Measurements from ENCODE around the gene C17orf67.

Gene C17orf67

DNA sequence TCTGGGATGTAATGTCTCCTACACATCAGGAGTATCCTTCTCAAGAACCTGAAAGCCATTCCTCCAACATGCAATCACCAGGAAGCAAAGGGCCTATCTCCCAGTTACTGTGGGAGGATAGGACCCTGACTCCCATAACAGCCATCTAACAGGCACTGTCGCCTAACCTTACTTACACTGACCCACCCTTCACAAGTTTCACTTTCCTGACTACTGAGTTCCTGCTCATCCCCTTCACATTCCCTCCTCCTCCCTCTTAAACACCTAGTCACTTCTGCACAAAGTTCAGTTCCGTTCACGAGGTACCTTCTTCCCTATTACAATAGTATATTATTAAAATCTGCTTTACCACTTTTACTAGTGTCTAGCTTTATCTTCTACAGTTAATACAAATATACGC lies 1.3 kb downstream of the C17orf67 start:
- no peak for DNase-seq

DNA sequence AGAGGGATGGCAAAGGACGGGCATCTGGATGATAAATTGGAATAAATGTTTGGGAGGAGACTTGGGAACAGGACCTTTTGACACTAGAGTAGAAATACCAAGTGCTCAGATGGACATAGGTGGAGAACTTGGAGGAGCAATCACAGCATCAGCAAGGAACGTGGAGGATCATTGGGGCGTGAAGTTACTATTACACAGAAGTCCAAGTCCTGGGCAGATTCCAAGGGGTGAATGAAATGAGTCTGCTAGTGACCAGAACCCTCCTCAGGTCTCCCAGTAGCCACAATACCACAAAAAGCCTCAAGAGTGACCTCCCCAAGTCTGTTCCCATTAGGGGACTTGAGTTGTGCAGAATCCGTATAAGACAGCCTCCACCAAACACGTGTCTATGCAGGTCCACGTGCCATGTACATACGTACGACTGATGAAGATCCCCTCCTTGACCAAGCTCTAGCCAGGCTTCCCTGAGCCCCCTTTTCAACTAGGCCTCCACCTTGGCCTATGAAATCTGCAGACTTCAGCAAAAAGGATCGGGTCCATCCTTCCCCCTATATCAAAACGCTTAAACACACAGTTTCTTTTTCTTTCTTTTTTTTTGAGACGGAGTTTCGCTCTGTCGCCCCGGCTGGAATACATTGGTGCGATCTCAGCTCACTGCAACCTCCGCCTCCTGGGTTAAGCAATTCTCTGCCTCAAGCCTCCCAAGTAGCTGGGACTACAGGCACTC lies 2.2 kb downstream of the C17orf67 start:
- DNase-seq, result no peak

DNA sequence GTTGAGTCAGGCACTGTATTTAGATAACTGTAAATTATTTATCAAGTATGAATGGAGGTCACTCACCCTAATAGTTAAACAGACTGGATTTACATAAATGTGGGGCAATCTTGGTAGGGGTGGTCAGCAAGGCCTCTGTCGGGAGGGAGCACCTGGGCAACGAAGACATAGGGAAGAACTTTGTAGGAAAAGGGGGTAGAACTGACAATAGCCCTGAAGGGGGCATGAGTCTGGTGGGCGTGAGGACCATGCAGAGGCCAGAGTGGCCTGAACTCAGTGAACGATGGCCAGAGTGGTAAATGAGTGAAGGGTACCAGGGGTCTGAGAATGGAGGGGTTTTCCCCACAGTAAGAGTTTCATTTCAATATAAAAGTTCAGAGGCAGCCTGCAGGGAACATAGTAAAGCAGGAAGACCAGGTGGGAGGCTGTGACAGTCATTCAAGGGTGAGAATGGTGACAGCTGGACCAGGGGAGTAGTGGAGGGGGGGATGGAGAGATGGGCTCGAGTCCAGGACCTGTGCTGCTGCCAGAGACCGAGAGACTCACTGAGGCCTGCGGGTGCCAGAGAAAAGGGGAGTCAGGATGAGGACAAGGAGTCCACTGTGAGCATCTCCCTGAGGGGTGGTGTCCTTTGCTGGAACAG lies 2.9 kb downstream of the C17orf67 start:
- no peak for DNase-seq

DNA sequence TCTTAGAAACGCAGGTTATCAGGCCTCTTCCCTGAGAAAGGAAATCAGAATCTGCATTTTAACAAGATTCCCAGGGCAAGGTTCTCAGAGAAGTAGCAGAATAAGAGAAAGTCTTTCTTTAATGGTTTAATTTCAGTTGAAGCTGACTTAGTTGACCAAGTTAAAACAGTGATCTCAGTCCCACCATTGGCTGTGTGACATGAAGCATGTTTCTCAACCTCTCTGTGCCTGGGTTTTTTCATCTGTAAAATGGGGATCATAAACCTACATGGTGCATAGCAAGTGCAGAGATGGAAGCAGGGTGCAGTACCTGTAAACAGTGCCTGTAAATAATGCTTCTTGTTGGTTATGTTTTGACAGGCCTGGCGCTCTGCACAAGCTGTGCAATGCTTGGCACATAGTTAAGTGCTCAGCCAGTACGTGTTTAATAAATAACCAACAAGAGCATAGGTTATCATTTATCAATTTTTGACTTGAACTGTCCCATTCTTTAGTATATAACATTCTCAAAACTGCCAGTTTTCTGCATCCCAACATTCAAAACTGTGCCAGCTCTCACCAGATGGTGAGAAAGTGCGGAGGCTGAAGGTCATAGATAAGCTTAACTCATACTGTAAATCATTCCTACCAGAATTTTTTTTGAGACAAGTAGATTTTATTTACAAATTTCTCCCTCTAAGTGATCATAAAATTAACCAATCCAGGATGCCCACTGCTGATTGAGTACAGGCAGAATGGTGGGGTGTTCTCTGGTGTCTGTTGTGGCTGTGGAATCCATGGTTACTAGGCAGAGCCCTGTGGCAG lies 6.9 kb downstream of the C17orf67 start:
- no peak for DNase-seq

DNA sequence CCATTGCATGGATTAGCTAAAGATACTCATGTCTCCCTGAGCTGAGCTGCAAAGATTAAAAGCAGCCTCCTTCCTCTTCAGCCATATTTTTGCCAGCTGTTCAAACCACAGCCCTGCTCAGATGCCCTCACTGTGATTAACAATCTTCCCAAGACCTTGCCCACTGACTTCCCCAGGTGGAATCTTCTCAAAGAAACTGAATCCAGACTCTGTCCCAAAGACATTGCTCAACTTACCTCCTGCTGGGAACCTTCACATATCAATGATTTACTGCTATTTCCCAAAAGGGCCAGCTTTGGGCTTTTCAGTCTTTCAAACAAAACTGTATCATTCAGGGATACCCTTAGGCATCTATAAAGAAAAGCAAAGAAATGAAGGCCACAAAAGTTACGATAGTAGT lies 9.2 kb downstream of the C17orf67 start:
- no peak for DNase-seq

DNA sequence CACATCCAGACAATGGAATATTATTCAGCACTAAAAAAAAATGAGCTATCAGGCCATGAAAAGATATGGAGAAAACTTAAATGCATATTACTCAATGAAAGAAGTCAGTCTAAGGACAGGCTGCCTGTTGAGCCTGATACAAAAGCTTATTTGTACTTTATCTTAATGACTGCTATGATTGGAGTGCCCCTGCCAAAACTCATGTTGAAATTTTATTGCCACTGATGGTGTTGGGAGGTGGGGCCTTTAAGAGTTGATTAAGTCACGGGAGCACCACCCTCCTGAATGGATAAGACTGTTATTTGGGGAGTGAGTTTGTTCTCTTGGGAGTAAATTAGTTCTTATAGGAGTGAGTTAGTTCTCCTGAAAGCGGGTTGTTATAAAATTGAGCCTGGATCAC lies 9.9 kb downstream of the C17orf67 start:
- DNase-seq, result no peak

DNA sequence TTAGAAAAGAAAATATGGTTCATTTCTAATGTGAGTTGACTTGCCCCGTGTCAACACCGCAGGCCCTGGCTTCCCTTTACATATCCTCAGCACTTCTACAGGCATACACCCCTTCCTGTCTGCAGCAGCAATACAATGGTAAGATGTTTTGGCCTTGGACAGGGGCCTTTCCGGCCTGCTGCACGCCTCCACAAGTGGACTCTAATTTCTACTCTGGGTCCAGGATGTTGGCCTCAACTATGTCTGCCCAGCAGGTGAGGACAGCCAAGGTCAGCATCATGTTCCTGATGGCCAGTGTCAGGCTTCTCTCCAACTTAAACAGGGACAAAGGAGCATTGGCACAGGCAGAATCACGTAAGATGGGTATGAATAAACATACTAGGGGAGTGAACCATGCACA lies 11.0 kb downstream of the C17orf67 start:
- no peak for DNase-seq

DNA sequence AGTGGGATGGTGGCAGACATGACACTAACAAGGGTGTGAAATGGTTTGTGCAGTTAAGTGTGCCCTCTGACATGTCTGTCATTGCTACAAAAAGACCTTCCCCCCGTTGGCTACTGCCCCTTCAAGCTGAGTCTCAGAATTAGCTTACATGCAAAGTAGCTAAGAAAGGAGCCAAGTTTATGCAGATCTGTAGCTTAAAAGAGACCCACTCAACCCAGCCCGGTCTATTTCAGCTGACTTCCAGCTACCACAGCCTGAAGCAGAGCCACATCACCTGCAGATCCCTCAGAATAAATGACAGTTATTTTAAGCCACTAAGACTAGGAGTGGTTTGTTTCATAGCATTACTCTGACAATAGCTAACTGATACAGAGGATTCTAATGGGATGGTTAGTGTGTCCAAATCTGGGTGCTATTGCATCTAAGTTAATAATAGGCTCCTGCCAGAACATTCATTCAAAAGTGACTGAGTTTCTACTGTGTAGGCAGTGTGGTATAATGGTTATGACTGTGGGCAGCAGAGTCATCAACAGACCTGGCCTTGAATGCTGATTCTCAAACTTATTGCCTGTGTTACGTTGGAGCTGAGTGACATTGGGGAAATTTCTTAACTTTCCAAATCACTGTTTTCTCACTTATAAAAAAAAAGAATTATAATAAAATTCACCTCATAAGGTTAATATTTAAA lies 11.7 kb downstream of the C17orf67 start:
- DNase-seq, result no peak

DNA sequence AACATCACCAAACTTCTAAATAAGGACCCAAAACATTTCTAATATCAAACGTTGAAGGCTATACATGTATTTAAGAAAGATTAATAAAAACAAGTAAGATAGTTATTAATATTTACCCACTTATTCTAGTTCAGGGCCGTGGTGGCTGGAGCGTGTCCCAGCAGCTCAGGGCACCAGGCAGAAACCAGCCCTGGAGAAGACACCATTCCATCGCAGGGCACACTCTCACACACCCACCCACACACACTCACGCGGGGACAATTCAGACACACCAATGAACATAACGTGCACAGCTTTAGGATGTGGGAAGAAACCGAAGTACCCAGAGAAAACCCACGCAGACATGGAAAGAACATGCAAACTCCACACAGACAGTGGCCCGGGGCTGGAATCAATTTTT lies 13.5 kb downstream of the C17orf67 start:
- no peak for DNase-seq

DNA sequence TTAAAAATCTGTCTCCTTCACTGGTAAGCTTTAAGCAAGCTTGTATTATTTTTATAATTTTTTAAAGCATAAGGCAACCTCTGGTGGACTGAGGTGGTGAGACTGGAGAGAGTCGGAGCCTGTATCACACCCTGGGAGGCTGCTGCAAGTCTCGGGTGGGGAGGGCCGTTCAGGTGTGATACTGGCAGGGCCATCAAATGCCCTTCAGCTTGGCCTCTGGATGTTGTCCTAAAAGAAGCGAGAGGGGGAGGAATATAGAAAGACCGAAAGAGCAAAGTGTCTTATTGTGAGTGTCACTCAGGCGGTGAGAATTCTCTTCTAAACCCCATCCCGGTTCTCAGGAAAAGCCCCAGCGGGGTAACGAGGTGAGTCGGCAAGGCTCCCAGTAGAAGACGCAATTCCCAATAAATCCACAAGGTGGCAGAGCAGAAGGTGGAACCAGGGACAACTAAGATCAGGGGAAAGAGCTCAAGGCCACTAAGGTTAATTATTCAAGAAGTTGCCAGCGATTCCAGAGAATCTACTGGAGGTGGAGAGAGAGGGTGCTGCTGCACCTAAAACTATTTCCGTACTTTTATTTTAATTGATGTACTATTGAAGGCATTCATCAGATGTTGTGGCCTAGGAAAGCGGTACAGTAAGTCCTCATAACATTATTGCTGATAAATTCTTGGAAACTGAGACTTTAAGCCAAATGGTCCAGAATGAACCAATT lies 14.1 kb downstream of the C17orf67 start:
- peak; percentile 52 for DNase-seq

DNA sequence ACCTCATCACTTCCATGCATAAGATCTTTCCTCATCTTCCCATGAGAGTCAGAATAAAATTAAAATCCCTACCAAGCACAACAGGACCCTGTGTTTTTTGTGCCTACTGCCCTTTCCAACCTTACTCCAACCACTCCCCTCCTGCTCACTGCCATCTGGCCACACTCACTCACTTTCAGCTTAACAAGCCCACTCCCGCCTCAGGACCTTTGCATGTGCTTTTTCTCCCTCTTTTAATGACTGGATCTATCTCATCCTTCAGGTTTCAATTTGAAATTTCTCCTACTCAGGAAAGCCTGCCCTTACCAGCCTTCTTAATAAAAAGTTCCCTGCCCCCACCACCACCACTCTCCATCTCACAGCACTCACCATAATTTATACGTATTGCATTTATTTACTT lies 14.7 kb downstream of the C17orf67 start:
- no peak for DNase-seq

DNA sequence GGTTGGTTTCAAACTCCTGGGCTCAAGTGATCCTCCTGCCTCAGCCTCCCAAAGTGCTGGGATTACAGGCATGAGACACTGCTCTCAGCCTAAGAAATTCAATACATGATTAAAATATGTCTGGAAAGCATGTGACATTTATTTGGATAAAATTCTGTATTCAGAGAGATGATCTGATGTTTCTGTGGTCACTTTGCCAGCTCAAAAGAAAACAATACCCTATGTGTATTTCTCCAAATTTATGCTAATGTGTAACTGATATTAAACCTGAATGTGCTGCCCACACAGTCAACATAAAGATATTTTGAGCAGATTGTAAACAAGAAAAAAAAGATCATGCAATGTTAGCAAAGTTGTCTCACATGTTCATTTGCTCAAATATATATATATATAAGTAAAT lies 16.7 kb downstream of the C17orf67 start:
- DNase-seq, result no peak

DNA sequence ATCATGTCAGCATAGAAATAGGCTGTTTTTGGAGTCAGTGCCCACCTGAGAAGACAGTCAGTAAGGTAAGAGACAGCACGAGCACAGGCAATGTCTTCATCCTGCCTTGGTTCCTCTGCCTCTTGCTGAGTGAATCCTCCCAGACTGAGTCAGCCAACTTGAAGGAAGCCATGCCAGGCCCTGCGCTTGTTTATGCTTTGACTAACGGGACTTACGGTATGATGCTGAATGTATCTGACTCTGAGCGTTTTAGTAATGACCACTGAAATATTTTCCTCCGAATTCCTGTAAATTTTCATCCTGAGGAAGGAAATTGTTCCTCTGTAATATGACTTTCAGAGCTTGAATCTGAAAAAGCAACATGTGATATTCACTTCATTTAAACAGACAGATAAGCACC lies 18.0 kb downstream of the C17orf67 start:
- DNase-seq, result no peak

DNA sequence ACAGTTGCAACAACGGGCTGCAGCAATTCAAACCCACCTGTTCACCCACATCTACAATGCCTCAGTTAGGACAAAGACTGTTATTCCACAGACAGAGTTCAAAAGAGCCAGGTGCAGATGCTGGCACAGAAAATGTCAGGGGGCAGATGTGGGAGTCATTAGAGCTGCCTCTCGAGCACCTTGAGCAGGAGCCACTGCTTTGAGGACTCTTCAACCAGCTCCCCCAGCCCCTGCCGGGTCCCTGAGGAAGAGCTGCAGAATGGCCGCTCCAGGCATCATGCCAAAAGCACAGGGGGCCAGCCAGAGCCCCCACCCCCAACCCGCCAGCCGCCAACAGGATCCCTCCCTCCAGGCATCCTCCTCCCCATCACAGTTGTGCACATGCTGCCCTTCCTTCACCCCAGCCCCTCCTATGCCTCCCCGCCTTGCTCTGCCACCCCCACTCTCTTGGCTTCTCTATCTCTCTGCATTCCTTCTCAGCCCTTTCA lies 20.8 kb downstream of the C17orf67 start:
- DNase-seq, result peak; percentile 33

DNA sequence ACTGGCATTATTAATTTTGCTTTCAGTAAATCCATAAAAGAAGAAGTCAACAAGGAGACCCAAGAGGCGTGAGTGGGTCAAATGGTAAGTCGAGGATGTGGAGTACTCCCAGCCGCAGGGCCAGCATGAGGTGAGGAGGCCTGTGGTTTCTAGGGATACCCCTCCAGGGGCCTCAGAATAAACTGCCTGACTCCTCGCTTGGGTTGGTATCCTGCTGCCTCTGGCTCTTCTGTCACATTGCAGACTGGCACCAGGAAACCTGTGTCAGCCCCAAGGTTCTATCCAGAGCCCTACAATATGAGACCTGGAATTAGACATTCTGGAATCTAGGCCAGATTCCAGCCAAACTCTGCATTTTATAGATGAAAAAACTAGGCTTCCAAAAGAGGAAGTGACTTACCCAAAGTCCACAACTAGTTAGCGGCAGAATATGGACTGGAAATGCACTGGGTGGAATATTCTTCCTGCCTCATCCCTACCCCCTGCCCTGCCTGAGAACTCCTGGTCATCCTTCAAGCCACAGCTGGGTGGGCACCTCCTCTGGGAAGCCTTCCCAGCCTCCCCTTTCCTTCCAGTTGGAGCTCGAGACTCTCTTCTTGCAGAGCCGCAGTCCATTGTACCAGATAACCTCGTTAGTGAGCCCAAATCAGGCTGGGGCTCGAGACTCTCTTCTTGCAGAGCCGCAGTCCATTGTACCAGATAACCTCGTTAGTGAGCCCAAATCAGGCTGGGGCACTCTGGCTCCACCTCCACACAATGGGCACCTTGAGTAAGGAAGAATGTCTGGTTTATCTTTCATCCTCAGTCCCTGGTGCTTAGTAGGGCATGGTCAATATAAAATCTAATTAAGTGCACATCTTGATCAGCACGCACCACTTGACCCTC lies 22.6 kb downstream of the C17orf67 start:
- no peak for DNase-seq

DNA sequence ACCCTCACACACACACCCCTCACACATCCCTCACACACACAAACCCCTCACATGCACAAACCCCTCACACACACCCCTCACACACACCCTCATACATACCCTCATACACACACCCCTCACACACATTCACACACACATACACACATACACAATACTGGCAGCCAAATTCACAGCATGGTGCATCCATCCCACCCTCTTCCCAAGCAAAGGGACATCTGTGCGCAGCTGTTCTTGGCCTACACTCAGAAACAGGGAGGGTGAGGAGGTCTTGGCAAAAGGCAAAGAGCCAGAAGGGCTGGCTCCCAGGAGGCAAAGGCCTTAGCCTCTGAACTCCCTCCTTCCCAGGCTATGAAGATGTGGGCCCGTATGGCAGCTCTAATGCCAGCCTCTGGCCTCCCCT lies 23.4 kb downstream of the C17orf67 start:
- no peak for DNase-seq

DNA sequence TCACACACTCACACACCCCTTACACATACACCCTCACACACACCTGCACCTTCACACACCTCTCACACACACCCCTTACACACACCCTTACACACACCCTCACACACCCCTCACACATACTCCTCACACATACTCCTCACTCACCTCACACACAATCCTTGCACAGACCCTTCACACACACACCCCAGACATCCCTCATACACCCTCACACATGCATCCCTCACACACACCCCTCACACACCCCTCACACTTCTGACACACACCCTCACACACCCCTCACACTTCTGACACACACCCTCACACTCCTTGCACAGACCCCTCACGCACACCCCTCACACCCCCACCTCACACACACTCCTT lies 23.9 kb downstream of the C17orf67 start:
- no peak for DNase-seq

DNA sequence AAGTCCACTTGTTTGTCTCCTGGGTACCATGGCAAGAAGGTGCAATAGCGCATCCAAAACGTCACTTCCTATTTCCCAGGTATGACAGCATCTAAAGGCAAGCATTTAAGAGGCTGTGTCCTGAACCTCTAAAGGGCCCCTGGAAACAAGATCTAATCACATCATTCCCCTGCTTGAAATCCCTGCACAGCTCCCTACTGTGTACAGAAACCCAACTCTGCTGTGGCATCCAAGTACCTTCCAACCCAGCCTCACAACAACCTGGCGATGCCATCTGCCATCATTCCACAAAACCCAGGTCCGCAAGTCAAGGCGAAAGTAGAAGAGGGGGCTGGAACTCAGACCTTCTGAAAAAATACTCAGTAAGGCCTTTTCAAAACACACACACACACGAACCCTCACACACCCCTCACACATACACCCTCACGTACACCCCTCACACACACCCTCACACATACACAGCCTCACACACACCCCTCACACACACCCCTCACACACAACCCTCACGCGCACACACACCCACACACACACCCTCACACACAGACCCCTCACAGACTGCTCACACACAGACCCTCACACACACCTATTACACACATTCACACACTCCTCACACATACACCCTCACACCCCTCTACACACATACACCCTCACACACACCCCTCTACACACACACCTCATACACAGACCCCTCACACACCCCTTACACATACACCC lies 24.5 kb downstream of the C17orf67 start:
- DNase-seq, result no peak

DNA sequence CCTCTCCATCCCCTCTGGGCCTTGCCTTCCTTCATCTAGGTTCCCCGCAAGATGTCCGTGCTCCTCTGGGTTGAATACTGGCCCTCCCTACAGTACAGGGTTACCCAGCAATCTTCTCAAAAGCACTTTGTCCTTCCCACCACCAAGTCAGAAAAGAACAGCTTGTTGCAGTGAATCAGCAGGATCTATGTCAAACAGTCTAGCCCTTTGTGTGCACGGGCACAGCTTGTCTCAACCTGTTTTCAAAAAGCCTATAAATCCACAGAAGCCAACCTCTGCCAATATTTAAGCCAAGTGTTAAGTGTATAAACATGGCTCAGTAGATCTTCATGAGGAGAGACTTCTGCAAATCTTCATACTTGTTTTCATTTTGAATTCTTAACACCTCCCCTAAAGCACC lies 25.2 kb downstream of the C17orf67 start:
- DNase-seq, result peak; percentile 54

DNA sequence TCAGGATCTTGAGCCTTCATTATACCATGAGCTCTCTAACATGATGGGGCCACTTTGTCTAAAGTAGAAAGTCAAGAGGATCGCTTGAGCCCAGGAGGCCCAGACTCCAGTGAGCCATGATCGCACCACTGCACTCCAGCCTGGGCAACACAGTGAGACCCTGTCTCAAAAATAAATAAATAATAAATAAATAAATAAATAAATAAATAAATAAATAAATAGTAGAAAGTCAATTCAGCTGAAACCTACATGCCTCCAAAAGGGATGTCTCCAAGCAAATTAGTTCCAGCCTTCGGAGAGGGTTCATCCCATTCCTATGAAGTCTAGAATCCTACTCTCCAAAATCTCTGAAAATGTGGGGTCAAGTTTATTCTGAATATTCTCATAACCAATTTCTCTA lies 26.0 kb downstream of the C17orf67 start:
- no peak for DNase-seq

DNA sequence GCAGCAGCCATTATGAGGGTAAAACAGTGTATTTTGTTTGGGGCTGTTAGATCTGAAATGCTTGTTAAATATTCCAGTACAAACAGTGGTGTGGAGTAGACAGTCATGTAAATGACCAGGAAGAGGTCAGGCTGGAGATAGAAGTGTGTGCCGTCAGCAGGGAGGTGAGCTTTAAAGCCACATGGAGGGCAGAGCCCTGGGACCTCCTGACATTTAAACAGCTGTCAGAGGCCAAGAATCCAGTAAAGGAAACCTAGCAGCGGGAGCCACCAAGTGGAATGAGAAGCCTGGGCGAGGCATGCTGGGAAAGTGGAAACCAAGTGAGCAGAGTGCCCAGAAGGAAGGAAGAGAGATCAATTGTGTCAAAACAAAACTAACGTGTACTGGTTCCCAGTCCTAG lies 26.8 kb downstream of the C17orf67 start:
- DNase-seq, result no peak
